HL-60 (cell line): ENCODE results near the gene F2R.

Experiments
- POLR2AphosphoS5 ChIP-seq: IDR thresholded peaks from 2 replicates; pipeline ENCODE4 v1.6.1; 2012; ENCODE audit warnings: low read depth
- TF ChIP-seq, protein P1 (sequence below): IDR thresholded peaks from one replicate; pipeline ENCODE4 v1.5.1; 2011; ENCODE audit warnings: low read length, control low read depth, inconsistent platforms; ENCODE audit not compliant: insufficient read depth

- no peak for TF ChIP-seq POLR2AphosphoS5
- TF ChIP-seq, protein P1, sequence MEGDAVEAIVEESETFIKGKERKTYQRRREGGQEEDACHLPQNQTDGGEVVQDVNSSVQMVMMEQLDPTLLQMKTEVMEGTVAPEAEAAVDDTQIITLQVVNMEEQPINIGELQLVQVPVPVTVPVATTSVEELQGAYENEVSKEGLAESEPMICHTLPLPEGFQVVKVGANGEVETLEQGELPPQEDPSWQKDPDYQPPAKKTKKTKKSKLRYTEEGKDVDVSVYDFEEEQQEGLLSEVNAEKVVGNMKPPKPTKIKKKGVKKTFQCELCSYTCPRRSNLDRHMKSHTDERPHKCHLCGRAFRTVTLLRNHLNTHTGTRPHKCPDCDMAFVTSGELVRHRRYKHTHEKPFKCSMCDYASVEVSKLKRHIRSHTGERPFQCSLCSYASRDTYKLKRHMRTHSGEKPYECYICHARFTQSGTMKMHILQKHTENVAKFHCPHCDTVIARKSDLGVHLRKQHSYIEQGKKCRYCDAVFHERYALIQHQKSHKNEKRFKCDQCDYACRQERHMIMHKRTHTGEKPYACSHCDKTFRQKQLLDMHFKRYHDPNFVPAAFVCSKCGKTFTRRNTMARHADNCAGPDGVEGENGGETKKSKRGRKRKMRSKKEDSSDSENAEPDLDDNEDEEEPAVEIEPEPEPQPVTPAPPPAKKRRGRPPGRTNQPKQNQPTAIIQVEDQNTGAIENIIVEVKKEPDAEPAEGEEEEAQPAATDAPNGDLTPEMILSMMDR = no peak
Measured at GRCh38 chr5:76693141-76693540, 22.8 kb upstream of the F2R start.
